Umbilical cord (tissue), 2 donors: Measurements from ENCODE around the gene C8G. TPM values are rescaled to one million over a fixed set of nuclear protein-coding genes. Genes with fewer than 3 reads are reported as not detected.

Experiments
- DNase-seq: peaks from one replicate; pipeline ENCODE4 v3.0.0-alpha.2; 2015; ENCODE audit warnings: low spot score
- total RNA-seq: library from RNA; depleted of rRNA; stranded (reverse); fragments of >200 nt; gene quantifications from one replicate; pipeline ENCODE4 v1.2.3, GENCODE V29; 2014; ENCODE audit warnings: low replicate concordance; ENCODE audit not compliant: insufficient read depth

C8G gene
- total RNA-seq, 1 donor from 2014 or later = not detected

GRCh38 chr9:136941231-136942111 lies 3.6 kb upstream of the C8G start:
- no peak for DNase-seq

DNA sequence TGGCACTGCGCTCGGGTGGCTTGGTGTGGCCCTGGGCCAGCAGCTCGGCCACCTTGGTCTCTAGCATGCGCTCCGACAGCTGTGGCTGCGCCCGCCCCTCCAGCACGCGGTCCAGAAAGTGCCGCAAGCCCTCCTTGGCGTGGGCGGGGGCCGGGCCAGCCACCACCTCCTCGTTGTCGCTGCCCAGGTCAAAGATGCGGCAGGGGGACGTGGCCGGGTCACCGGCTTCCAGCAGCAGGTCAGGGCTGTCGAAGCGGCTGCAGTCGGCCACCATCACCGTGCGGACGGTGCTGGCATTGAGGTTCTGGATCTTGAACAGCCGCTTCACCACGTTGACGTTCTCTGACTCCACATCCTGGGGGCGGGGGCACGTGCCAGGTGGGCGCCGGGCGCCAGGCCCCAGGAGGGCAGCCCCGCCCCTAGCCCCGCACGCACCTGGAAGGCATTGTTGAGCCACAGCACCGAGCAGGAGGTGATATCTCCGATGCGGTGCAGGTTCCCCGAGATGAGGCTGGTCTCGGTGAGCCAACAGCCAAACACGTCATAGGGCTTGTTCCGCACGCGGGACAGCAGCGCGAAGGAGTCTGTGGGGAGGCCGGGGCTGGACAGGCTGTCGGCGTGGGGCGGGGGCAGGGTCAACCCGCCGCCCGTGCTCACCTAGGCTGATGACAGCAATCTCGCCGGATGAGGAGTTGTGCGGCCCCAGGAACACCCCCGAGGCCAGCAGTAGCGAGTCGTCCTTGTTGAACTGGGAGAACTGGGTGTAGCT lies 2.7 kb upstream of the C8G start:
- no peak for DNase-seq

DNA sequence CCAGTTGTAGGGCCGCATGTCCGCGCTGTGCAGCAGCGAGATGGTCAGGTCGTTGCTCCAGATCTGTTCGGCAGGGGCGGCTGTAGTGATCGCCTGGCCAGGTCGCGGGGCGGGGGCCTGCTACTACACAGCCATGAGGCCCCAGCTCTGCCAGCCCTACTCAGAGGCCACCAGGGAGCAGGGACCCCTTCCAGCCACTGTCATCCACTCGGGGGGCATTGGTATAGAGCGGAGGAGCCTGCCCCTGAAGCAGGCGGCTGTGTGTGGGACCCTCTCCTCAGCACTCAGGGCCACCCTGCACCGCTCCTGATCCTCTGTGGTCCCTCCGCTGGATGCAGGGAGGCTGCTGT lies 2.2 kb upstream of the C8G start:
- DNase-seq = no peak

DNA sequence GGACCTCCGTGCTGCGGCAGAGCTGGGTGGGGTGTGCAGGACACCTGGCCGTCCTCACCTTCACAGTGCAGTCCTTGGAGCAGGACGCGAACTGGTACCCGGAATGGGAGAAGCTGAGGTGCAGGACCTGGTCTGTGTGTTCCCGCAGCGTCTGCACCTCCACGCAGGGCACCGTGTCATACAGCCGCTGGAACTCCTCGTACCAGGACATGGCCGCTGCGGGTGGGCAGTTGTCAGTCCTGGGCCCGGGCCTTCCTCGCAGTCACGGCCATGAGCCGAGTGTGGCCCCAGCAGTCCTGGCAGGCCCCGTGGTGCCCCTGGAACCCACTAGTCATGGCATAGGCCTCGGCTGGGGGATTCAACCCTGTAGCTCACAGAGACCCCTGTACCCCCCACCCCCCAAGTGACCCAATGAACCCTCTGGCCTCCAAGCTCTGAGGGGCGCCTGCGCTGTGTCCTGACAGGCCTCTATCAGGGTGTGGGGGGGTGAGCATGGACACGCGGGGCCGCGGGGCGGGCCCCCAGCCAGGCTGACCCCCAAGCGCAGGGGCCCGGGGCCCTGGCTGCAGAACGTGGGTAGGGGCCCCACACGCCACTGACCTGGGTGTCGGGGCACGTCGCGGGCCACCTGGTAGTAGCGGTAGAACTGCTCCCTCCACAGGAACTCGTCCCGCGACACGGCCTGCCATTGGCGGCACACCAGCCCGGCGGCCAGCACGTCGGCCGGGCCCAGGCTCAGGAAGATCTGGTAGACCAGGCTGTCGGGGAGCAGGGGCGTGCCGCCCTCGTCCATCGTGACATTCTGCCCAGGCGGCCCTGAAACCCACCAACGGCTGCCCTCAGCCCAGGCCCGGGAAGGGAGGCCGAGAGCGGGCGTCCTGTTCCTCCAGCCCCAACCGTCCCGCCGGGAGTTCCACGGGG lies 1.5 kb upstream of the C8G start:
- no peak for DNase-seq

GRCh38 chr9:136944212-136944518 lies 878 bp upstream of the C8G start:
- no peak for DNase-seq

DNA sequence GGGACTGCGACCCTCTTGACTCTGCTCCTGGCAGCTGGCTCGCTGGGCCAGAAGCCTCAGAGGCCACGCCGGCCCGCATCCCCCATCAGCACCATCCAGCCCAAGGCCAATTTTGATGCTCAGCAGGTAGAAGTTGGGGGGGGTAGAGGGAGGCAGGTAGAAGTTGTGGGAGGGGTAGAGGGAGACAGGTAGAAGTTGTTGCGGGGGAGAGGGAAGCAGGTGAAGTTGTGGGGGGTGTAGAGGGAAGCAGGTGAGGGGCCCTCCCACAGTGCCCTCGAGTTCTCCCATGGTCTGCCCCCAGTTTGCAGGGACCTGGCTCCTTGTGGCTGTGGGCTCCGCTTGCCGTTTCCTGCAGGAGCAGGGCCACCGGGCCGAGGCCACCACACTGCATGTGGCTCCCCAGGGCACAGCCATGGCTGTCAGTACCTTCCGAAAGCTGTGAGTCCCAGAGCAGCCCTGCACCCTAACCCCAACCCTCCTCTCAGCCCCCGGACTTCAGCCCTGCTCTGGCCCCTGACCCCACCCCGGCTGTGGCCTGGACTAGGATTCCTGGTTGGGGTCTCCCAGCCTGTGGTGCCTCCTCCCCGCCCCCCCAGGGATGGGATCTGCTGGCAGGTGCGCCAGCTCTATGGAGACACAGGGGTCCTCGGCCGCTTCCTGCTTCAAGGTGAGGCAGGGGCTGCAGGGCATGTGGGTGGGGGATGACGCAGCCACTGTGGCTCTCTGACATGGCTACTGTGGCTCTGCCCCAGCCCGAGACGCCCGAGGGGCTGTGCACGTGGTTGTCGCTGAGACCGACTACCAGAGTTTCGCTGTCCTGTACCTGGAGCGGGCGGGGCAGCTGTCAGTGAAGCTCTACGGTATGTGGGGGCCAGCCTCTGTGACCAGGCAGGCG lies 537 bp downstream of the C8G start:
- DNase-seq = no peak

DNA sequence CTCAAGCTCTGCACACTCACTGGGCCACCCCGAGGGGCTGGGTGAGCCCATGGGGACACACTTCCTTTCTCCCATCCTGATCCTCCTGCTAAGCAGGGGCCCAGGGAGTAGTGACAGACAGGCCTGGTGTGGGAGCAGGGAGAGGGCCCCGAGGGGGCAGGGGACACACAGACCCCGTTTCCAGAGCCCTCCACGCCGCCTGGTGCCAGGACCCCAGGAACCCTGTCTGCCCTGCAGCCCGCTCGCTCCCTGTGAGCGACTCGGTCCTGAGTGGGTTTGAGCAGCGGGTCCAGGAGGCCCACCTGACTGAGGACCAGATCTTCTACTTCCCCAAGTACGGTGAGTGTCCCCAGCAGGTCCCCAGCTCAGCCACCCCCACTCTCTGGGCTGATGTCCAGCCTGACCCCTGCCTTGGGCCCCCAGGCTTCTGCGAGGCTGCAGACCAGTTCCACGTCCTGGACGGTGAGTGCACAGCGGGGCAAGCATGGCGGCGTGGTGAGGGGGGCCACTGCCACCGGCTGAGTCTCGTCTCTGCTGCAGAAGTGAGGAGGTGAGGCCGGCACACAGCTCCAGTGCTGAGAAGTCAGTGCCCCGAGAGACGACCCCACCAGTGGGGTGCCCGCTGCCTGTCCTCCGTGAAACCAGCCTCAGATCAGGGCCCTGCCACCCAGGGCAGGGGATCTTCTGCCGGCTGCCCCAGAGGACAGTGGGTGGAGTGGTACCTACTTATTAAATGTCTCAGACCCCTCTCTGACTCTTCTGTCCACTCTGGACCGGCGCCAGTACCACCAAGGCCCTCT lies 1.4 kb downstream of the C8G start:
- DNase-seq = no peak

DNA sequence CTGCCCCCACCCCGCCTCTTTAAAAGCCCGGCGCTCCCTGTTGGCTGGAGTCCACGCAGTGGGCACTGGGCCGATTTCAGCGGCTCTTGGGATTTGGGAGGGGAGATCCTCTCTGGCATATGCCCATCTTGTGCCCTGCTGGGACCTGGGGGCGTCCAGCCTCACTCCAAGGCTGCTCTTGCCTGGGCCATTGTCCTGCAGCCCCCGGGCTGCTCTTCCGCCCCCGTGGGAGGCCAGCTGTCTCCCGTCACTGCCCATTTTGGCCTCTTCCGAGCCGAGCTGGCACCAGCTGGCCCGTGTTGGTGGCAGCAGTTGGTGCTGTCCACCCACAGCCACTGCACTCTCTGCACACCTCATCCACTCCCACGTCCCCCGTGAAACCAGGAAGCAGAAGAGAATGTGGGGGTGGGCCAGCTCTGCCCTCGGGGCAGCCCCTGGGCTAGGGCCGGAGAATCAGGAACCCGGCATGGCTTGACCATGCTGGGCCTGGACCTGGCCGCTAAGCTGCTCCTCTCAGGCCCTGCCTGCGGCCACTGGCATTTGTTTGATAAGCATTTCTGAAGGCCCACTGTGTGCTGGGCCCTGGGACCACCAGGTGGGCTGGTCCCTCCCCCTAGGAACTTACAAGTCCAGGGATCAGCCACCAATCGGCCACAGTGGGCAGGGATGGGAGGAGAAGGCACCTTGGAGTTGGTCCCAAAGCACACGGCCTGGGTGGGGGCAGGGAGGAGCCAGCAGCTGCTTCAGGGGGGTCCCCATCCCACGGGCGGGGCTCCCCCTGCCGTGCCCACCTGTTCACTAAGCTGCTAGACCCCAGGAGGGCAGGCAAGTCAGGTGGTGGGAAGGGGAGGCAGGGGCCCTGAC lies 2.2 kb downstream of the C8G start:
- DNase-seq = no peak

- peak; percentile 46 for DNase-seq
Observed at GRCh38 chr9:136947955-136948510, 3.0 kb downstream of the C8G start.

DNA sequence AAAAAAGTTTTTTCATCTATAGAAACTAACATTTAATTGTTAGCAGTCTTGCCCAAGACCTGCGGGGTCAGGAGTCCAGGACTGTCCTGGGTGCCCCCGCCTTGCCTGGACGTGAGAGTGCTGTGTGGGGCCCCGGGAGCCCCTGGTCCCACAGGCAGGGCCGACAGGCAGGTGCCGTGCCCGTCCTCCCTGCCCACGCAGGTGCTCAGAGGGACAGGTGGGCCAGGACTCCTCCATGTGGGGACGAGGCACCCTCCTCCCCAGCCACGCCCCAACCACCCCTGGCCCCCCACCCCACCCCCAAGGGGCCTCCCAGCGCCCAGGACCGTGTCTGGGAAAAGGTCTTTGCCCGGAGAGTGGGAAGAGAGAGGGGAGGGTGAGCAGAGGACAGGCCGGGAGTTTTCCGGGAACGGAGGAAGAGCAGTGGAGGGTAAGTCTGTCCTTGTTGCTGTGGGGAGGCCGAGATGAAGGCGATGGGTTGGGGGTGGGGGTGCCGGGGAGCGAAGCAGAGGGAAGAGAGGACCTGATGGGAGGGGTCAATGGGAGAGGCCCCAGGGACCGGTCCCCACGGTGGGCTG lies 4.3 kb downstream of the C8G start:
- DNase-seq = no peak

GRCh38 chr9:136949817-136950655 lies 5.0 kb downstream of the C8G start:
- peak; percentile 92 for DNase-seq

DNA sequence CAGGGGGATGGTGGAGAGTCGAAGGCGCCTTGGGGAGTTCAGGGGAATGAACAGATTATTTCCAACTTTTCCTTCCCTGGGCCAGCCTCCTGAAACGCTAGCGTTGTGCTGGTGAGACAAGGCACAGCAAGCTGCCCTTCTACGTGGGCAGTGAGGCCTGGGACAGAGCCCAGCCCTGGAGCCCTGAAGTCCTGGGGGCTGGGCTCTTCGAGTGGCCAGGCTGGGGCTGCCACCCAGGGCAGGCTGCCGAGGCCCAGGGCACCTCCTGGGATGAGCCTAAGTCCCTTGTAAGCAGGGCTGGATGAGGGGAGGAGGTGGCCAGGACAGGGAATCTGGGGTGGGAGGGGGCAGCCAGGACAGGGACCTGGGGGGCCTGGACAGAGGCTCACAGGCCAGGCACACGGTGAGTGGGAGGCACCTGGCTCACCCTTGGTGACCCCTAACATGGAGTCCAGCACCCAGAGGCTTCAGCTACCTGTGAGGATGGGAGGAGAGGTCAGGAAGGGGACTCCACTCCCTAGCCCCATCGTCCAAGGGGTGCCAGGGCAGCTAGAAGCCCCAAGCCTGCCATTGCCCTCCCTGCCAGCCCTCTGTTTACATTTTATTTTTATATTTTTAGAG lies 5.7 kb downstream of the C8G start:
- no peak for DNase-seq

DNA sequence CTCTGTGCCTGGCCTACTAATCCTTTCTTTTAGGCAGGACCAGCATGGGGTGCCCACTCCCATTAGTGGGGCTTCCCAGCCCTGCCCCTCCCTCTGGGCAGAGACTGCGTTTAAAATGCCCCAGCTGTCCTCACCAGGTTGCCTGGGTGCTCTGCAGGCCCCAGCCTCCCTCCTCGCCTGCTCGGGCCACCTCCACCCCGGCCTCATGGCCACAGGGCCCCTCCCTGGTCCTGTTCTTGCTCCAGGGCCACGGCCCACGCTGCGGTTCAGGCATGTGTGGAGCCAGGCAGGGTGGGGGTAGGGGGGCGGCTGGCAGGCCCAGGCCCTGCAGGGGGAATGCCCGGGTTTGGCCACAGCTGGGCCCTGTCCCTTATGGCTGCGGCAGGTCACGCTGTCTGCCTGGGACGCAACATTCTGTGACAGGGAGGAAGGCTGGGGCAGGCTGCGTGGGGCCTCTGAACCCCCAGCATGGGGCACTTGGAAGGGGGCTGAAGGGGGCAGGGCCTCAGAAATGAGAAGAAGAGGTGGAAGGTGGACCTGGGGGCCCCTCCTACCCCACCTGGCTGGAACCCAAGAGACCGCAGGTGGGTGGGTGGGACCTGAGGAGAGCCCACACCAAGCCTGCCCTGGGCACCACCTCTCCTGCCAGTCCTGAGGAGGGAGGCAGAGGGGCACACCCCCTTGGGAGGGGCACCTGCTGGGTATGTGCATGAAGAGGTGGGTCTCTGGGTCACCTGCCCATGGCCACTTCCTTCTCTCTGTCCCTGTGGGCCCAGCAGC lies 6.7 kb downstream of the C8G start, which contains the start of gene LCN12:
TSS of gene LCN12 (plus strand) at position 733 of the 780 bp plus-strand sequence. CDS start 55 bp downstream, outside the sequence.
- no peak for DNase-seq

DNA sequence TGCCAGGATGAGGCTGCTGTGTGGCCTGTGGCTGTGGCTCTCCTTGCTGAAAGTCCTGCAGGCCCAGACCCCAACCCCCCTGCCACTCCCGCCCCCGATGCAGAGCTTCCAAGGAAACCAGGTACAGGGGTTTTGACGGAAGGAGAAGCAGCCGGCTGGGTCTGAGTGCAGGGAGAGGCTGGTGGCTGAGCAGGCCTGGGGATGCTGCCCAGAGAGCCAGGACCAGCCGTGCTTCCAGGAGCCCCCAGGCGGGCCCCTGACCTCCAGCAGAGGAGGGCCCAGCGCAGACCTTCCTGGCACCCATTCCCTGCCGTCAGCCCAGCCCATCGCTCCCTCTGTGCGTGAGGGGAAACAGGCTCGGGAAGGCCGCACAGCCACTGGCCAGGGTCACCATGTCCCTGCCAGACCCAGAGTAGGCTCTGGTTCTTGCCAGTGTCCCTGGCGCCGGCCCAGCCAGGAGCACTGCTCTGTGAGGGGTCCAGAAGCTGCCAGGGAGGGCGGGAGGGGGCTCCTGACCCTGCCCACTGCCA lies 7.3 kb downstream of the C8G start:
- no peak for DNase-seq

DNA sequence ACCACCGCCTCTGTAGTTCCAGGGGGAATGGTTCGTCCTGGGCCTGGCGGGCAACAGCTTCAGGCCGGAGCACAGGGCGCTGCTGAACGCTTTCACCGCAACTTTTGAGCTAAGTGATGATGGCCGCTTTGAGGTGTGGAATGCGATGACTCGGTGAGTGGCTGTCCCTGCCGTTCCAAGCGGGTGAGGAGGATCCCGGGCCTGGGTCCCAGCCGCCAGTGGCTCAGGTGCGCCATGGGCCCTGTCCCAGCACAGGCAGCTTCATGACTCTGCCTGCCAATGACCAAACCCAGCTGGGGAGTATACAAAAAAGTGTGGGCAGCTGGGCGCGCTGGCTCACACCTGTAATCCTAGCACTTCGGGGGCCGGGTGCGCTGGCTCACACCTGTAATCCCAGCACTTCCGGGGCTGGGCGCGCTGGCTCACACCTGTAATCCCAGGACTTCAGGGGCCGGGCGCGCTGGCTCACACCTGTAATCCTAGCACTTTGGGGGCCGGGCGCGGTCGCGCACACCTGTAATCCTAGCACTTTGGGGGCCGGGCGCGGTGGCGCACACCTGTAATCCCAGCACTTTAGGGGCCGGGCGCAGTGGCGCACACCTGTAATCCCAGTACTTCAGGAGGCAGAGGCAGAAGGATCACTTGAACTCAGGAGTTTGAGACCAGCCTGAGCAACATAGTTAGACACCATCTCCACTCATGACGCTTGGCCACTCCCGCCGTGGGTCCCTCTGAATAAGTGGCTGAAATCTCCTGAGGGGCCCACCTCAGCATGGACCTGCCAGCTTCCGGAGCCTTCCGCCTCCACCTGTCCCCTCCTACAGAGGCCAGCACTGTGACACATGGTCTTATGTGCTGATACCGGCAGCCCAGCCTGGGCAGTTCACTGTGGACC lies 8.1 kb downstream of the C8G start:
- no peak for DNase-seq
